ENCODE data around the gene CC2D1B. TPM values are rescaled to one million over a fixed set of nuclear protein-coding genes. Genes with fewer than 3 reads are reported as not detected.

CC2D1B gene
- total and polyA plus RNA-seq, 4 experiments from 2014 or later: 2.6 to 84.1 (median 49.3) TPM

GRCh38 chr1:52403566-52404115 lies 37.6 kb upstream of the CC2D1B start:
- ChIA-PET POLR2A (ENCODE audit: partially characterized antibody) (interaction anchor here (0.9 to 3.4 kb wide), 19 partner anchors 16 to 524 kb away, joined by 3 to 74 read pairs (median 5); partner anchors contain the start of genes CC2D1B, KTI12, SCP2 and TUT4), CTCF (ENCODE audit: partially characterized antibody) (interaction anchor here (1.4 to 2.7 kb wide), 6 partner anchors 21 to 283 kb away, joined by 4 to 13 read pairs (median 8); no protein-coding TSS in a partner anchor)
- H3K9me3 Mint-ChIP-seq: peaks cover 0 to 2% (median 0%) of the 10 kb centered on the region in 8 donors
- H3K4me3 ChIP-seq (ENCODE audit: low read length in 2 of 2): peak overlapping the region; percentile 74 to 88
- peaks cover 25% of the 10 kb centered on the region for H3K4me1 ChIP-seq (ENCODE audit: insufficient read depth, low read length)
- peaks cover 21 to 41% (median 34%) of the 10 kb centered on the region in 4 donors for H3K4me1 Mint-ChIP-seq
- H3K27me3 ChIP-seq (ENCODE audit: insufficient read depth, low read length): no peaks in the 10 kb centered on the region
- H3K27ac ChIP-seq (ENCODE audit: low read depth, low read length): peak overlapping the region; percentile 91
- H3K27ac Mint-ChIP-seq: peak overlapping the region; percentile 94 to 99 (median 99)
- DNase-seq: peak; percentile 58 to 84 (median 67)
- peaks cover 17% of the 10 kb centered on the region for H3K36me3 ChIP-seq (ENCODE audit: insufficient read depth, low read length)
- no peaks in the 10 kb centered on the region for H3K9me3 ChIP-seq (ENCODE audit: control insufficient read depth in 1 of 2, low read length in 2 of 2)
- peaks cover 15 to 35% of the 10 kb centered on the region in 2 donors for H3K36me3 Mint-ChIP-seq
- no peaks in the 10 kb centered on the region for H3K27me3 Mint-ChIP-seq
- intact Hi-C loops (cut with micrococcal nuclease): loop anchor here (1.0 to 10.0 kb wide), 8 partner anchors 21 to 831 kb away; partner anchors contain the start of genes CC2D1B, MAGOH, NRDC and SHISAL2A
- H3K4me3 Mint-ChIP-seq: peak overlapping the region; percentile 98 to 100 (median 100)

- ChIA-PET CTCF (ENCODE audit: partially characterized antibody) (no interaction called here), POLR2A (ENCODE audit: partially characterized antibody) (interaction anchor here (3.4 kb wide), 1 partner anchor 21 kb away, joined by 74 read pairs; no protein-coding TSS in a partner anchor)
- Histone ChIP-seq H3K36me3 (ENCODE audit: insufficient read depth, low read length) (peaks cover 10% of the 10 kb centered on the region), H3K27ac (ENCODE audit: low read depth, low read length) (peak overlapping the region; percentile 91), H3K4me3 (ENCODE audit: low read length in 2 of 2) (no peak overlapping the region), H3K27me3 (ENCODE audit: insufficient read depth, low read length) (no peaks in the 10 kb centered on the region), H3K4me1 (ENCODE audit: insufficient read depth, low read length) (peaks cover 25% of the 10 kb centered on the region), H3K9me3 (ENCODE audit: control insufficient read depth in 1 of 2, low read length in 2 of 2) (no peaks in the 10 kb centered on the region)
- no peaks in the 10 kb centered on the region for H3K27me3 Mint-ChIP-seq
- peaks cover 0 to 2% (median 0%) of the 10 kb centered on the region in 8 donors for H3K9me3 Mint-ChIP-seq
- DNase-seq: no peak
- peak overlapping the region in 2 of 8 donors; percentile 100 for H3K4me3 Mint-ChIP-seq
- peak overlapping the region in 6 of 7 donors; percentile 41 to 99 (median 96) for H3K27ac Mint-ChIP-seq
- H3K4me1 Mint-ChIP-seq: peaks cover 21 to 37% (median 30%) of the 10 kb centered on the region in 4 donors
- H3K36me3 Mint-ChIP-seq: peaks cover 10 to 30% of the 10 kb centered on the region in 2 donors
- intact Hi-C loops (cut with micrococcal nuclease): loop anchor here (5.0 to 10.0 kb wide), 2 partner anchors 526 to 832 kb away; partner anchors contain the start of genes MAGOH and NRDC
These were observed 36.8 kb upstream of the CC2D1B start for GRCh38 chr1:52402860-52403240.

GRCh38 chr1:52400131-52400530 lies 34.1 kb upstream of the CC2D1B start:
- POLR2A ChIA-PET (ENCODE audit: partially characterized antibody): interaction anchor here (1.9 kb wide), 1 partner anchor 34 kb away, joined by 7 read pairs; the partner anchor contains the start of gene CC2D1B
- H3K27me3 Mint-ChIP-seq: no peaks in the 10 kb centered on the region
- Histone ChIP-seq H3K36me3 (ENCODE audit: insufficient read depth, low read length) (no peaks in the 10 kb centered on the region), H3K4me3 (ENCODE audit: low read length in 2 of 2) (no peak overlapping the region), H3K27ac (ENCODE audit: low read depth, low read length) (no peak overlapping the region), H3K27me3 (ENCODE audit: insufficient read depth, low read length) (no peaks in the 10 kb centered on the region), H3K4me1 (ENCODE audit: insufficient read depth, low read length) (peaks cover 10% of the 10 kb centered on the region), H3K9me3 (ENCODE audit: control insufficient read depth in 1 of 2, low read length in 2 of 2) (no peaks in the 10 kb centered on the region)
- H3K36me3 Mint-ChIP-seq: peaks cover 3 to 13% of the 10 kb centered on the region in 2 donors
- CTCF ChIA-PET (ENCODE audit: partially characterized antibody): no interaction called here
- H3K4me1 Mint-ChIP-seq: peaks cover 6 to 18% (median 11%) of the 10 kb centered on the region in 4 donors
- DNase-seq: no peak
- H3K4me3 Mint-ChIP-seq: no peak overlapping the region
- H3K27ac Mint-ChIP-seq: no peak overlapping the region
- peaks cover 0 to 2% (median 0%) of the 10 kb centered on the region in 8 donors for H3K9me3 Mint-ChIP-seq
- intact Hi-C loops (cut with micrococcal nuclease): loop anchor here (5.0 to 10.0 kb wide), 2 partner anchors 523 to 835 kb away; partner anchors contain the start of genes MAGOH and NRDC

- peaks cover 3 to 8% of the 10 kb centered on the region in 2 donors for H3K36me3 Mint-ChIP-seq
- Histone ChIP-seq H3K27me3 (ENCODE audit: insufficient read depth, low read length) (no peaks in the 10 kb centered on the region), H3K4me3 (ENCODE audit: low read length in 2 of 2) (no peak overlapping the region), H3K9me3 (ENCODE audit: control insufficient read depth in 1 of 2, low read length in 2 of 2) (no peaks in the 10 kb centered on the region), H3K36me3 (ENCODE audit: insufficient read depth, low read length) (no peaks in the 10 kb centered on the region), H3K27ac (ENCODE audit: low read depth, low read length) (no peak overlapping the region), H3K4me1 (ENCODE audit: insufficient read depth, low read length) (peaks cover 9% of the 10 kb centered on the region)
- ChIA-PET POLR2A (ENCODE audit: partially characterized antibody) (interaction anchor here (1.9 kb wide), 1 partner anchor 34 kb away, joined by 7 read pairs; the partner anchor contains the start of gene CC2D1B), CTCF (ENCODE audit: partially characterized antibody) (interaction anchor here (0.8 to 1.7 kb wide), 2 partner anchors 26 to 287 kb away, joined by 3 read pairs; no protein-coding TSS in a partner anchor)
- intact Hi-C loops (cut with micrococcal nuclease): loop anchor here (5.0 to 10.0 kb wide), 2 partner anchors 522 to 835 kb away; partner anchors contain the start of genes MAGOH and NRDC
- no peak overlapping the region for H3K27ac Mint-ChIP-seq
- peaks cover 6 to 13% (median 10%) of the 10 kb centered on the region in 4 donors for H3K4me1 Mint-ChIP-seq
- no peaks in the 10 kb centered on the region for H3K27me3 Mint-ChIP-seq
- H3K9me3 Mint-ChIP-seq: peaks cover 0 to 2% (median 0%) of the 10 kb centered on the region in 8 donors
- no peak overlapping the region for H3K4me3 Mint-ChIP-seq
- no peak for DNase-seq
These were observed 33.6 kb upstream of the CC2D1B start for GRCh38 chr1:52399629-52400028.

- no peaks in the 10 kb centered on the region for H3K9me3 Mint-ChIP-seq
- POLR2A ChIA-PET (ENCODE audit: partially characterized antibody): no interaction called here
- Histone ChIP-seq H3K36me3 (ENCODE audit: insufficient read depth, low read length) (no peaks in the 10 kb centered on the region), H3K4me1 (ENCODE audit: insufficient read depth, low read length) (no peaks in the 10 kb centered on the region), H3K27ac (ENCODE audit: low read depth, low read length) (no peak overlapping the region), H3K4me3 (ENCODE audit: low read length in 2 of 2) (no peak overlapping the region), H3K27me3 (ENCODE audit: insufficient read depth, low read length) (no peaks in the 10 kb centered on the region), H3K9me3 (ENCODE audit: control insufficient read depth in 1 of 2, low read length in 2 of 2) (no peaks in the 10 kb centered on the region)
- DNase-seq: no peak
- H3K27ac Mint-ChIP-seq: peak overlapping the region in 1 of 7 donors; percentile 55
- CTCF ChIA-PET (ENCODE audit: partially characterized antibody): no interaction called here
- H3K4me3 Mint-ChIP-seq: no peak overlapping the region
- intact Hi-C loops (cut with micrococcal nuclease): no loop called here
- H3K27me3 Mint-ChIP-seq: no peaks in the 10 kb centered on the region
- peaks cover 0 to under 1% of the 10 kb centered on the region in 2 donors for H3K36me3 Mint-ChIP-seq
- no peaks in the 10 kb centered on the region for H3K4me1 Mint-ChIP-seq
These were observed 27.2 kb upstream of the CC2D1B start for GRCh38 chr1:52393174-52393573.

- Histone ChIP-seq H3K36me3 (ENCODE audit: insufficient read depth, low read length) (no peaks in the 10 kb centered on the region), H3K4me1 (ENCODE audit: insufficient read depth, low read length) (no peaks in the 10 kb centered on the region), H3K4me3 (ENCODE audit: low read length in 2 of 2) (no peak overlapping the region), H3K27me3 (ENCODE audit: insufficient read depth, low read length) (no peaks in the 10 kb centered on the region), H3K27ac (ENCODE audit: low read depth, low read length) (no peak overlapping the region), H3K9me3 (ENCODE audit: control insufficient read depth in 1 of 2, low read length in 2 of 2) (no peaks in the 10 kb centered on the region)
- H3K4me1 Mint-ChIP-seq: no peaks in the 10 kb centered on the region
- H3K27me3 Mint-ChIP-seq: no peaks in the 10 kb centered on the region
- ChIA-PET CTCF (ENCODE audit: partially characterized antibody) (no interaction called here), POLR2A (ENCODE audit: partially characterized antibody) (no interaction called here)
- no peak overlapping the region for H3K27ac Mint-ChIP-seq
- DNase-seq: no peak
- peaks cover 2 to 4% of the 10 kb centered on the region in 2 donors for H3K36me3 Mint-ChIP-seq
- no peaks in the 10 kb centered on the region for H3K9me3 Mint-ChIP-seq
- H3K4me3 Mint-ChIP-seq: no peak overlapping the region
- intact Hi-C loops (cut with micrococcal nuclease): no loop called here
These were observed 20.5 kb upstream of the CC2D1B start for GRCh38 chr1:52386458-52386857.

GRCh38 chr1:52385376-52385775 lies 19.4 kb upstream of the CC2D1B start:
- no peaks in the 10 kb centered on the region for H3K4me1 Mint-ChIP-seq
- Histone ChIP-seq H3K27me3 (ENCODE audit: insufficient read depth, low read length) (no peaks in the 10 kb centered on the region), H3K36me3 (ENCODE audit: insufficient read depth, low read length) (no peaks in the 10 kb centered on the region), H3K4me3 (ENCODE audit: low read length in 2 of 2) (no peak overlapping the region), H3K4me1 (ENCODE audit: insufficient read depth, low read length) (no peaks in the 10 kb centered on the region), H3K27ac (ENCODE audit: low read depth, low read length) (no peak overlapping the region), H3K9me3 (ENCODE audit: control insufficient read depth in 1 of 2, low read length in 2 of 2) (no peaks in the 10 kb centered on the region)
- DNase-seq: no peak
- ChIA-PET CTCF (ENCODE audit: partially characterized antibody) (no interaction called here), POLR2A (ENCODE audit: partially characterized antibody) (no interaction called here)
- peaks cover 2 to 4% of the 10 kb centered on the region in 2 donors for H3K36me3 Mint-ChIP-seq
- H3K27me3 Mint-ChIP-seq: no peaks in the 10 kb centered on the region
- H3K4me3 Mint-ChIP-seq: no peak overlapping the region
- H3K27ac Mint-ChIP-seq: no peak overlapping the region
- intact Hi-C loops (cut with micrococcal nuclease): no loop called here
- H3K9me3 Mint-ChIP-seq: no peaks in the 10 kb centered on the region

Data from CD4-positive, alpha-beta memory T cell (primary cell).